ENCODE results near the gene GNAI3.

- TF ChIP-seq, protein P1, sequence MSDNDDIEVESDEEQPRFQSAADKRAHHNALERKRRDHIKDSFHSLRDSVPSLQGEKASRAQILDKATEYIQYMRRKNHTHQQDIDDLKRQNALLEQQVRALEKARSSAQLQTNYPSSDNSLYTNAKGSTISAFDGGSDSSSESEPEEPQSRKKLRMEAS (IDR thresholded peaks at IDR 0.05; ENCODE audit: low read depth, low read length), result peak; percentile 28; the same call in 1 of the 2 replicates
- peak; percentile 84 for TF ChIP-seq CTCF (IDR thresholded peaks at IDR 0.05; ENCODE audit: low read depth, low read length)
- TF ChIP-seq POLR2A (IDR thresholded peaks at IDR 0.05; ENCODE audit: extremely low read depth, insufficient read length), result no peak
These were observed 95.2 kb downstream of the GNAI3 start for GRCh38 chr1:109643385-109644230.
